Loucy (cell line): ENCODE measurements around the gene COL26A1.

Experiments
- H2AFZ ChIP-seq: fragments of 200-600 bp; sonication (generic); 2 replicates; pipeline ENCODE4 v1.6.0; 2016; ENCODE audit warnings: antibody characterized with exemption, mild to moderate bottlenecking, low read length, moderate library complexity
- H3F3A ChIP-seq: fragments of 200-600 bp; 2 replicates; pipeline ENCODE4 v1.6.0; 2016; ENCODE audit warnings: antibody characterized with exemption, low read depth, mild to moderate bottlenecking
- H3K27me3 ChIP-seq: fragments of 200-600 bp; sonication (generic); 2 replicates; pipeline ENCODE4 v1.6.1; 2014; ENCODE audit warnings: low read length, mild to moderate bottlenecking; ENCODE audit not compliant: insufficient read depth, poor library complexity, severe bottlenecking
- H3K36me3 ChIP-seq: fragments of 200-600 bp; sonication (generic); 2 replicates; pipeline ENCODE4 v1.6.1; 2016; ENCODE audit warnings: low read length; ENCODE audit not compliant: insufficient read depth
- H3K4me1 ChIP-seq: fragments of 200-600 bp; sonication (generic); 2 replicates; pipeline ENCODE4 v1.5.1; 2014; ENCODE audit warnings: low read length, mild to moderate bottlenecking; ENCODE audit not compliant: insufficient read depth, poor library complexity, severe bottlenecking
- H3K4me2 ChIP-seq: fragments of 200-600 bp; sonication (generic); 2 replicates; pipeline ENCODE4 v1.6.0; 2014; ENCODE audit warnings: antibody characterized with exemption, low read length, low read depth, mild to moderate bottlenecking; ENCODE audit not compliant: poor library complexity, severe bottlenecking
- H3K4me3 ChIP-seq: fragments of 200-600 bp; sonication (generic); 2 replicates; pipeline ENCODE4 v1.5.1; 2014; ENCODE audit warnings: low read length, mild to moderate bottlenecking, mixed read lengths; ENCODE audit not compliant: poor library complexity, severe bottlenecking
- H3K79me2 ChIP-seq: fragments of 200-600 bp; sonication (generic); 2 replicates; pipeline ENCODE4 v1.6.1; 2014; ENCODE audit warnings: low read length; ENCODE audit not compliant: insufficient read depth
- H3K9ac ChIP-seq: fragments of 200-600 bp; sonication (generic); 2 replicates; pipeline ENCODE4 v1.6.0; 2014; ENCODE audit warnings: mild to moderate bottlenecking, low read depth, low read length, moderate library complexity; ENCODE audit not compliant: poor library complexity, severe bottlenecking
- H3K9me2 ChIP-seq: fragments of 200-600 bp; sonication (generic); replicated peaks from 2 replicates; pipeline ENCODE4 v1.6.1; 2016; ENCODE audit warnings: low read depth, low read length, mixed read lengths
- H3K9me3 ChIP-seq: fragments of 200-600 bp; sonication (generic); 2 replicates; pipeline ENCODE4 v1.6.1; 2014; ENCODE audit warnings: mild to moderate bottlenecking, antibody characterized with exemption, low read length, low read depth; ENCODE audit not compliant: insufficient read depth
- H4K20me1 ChIP-seq: fragments of 200-600 bp; sonication (generic); 2 replicates; pipeline ENCODE4 v1.6.0; 2014; ENCODE audit warnings: antibody characterized with exemption, low read length, mild to moderate bottlenecking; ENCODE audit not compliant: insufficient read depth, poor library complexity, severe bottlenecking
- CTCF ChIP-seq: fragments of 200-600 bp; sonication (generic); conservative IDR thresholded peaks from 2 replicates; pipeline ENCODE4 v1.5.1; 2014; ENCODE audit warnings: mild to moderate bottlenecking, antibody characterized with exemption, low read length
- EZH2phosphoT487 ChIP-seq: fragments of 200-600 bp; IDR thresholded peaks from 2 replicates; pipeline ENCODE4 v1.6.1; 2018; ENCODE audit warnings: antibody characterized with exemption, mild to moderate bottlenecking, moderate library complexity, borderline replicate concordance

Gene COL26A1

GRCh38 chr7:101412976-101413375 lies 50.3 kb downstream of the COL26A1 start:
- Histone ChIP-seq H3F3A (no peaks in the 10 kb centered on the region), H2AFZ (no peak overlapping the region), H3K79me2 (no peaks in the 10 kb centered on the region), H3K4me3 (no peak overlapping the region), H4K20me1 (no peaks in the 10 kb centered on the region), H3K36me3 (no peaks in the 10 kb centered on the region), H3K9me2 (no peaks in the 10 kb centered on the region), H3K27me3 (no peaks in the 10 kb centered on the region), H3K9me3 (peaks cover 11% of the 10 kb centered on the region; the same call in 1 of the 2 replicates), H3K9ac (no peak overlapping the region), H3K4me2 (no peak overlapping the region), H3K4me1 (peaks cover 11% of the 10 kb centered on the region)
- TF ChIP-seq CTCF (no peak), EZH2phosphoT487 (no peak)

GRCh38 chr7:101418694-101419093 lies 56.0 kb downstream of the COL26A1 start:
- H4K20me1 ChIP-seq = no peaks in the 10 kb centered on the region
- H3K9me2 ChIP-seq = no peaks in the 10 kb centered on the region
- H3K9ac ChIP-seq = no peak overlapping the region
- H3K79me2 ChIP-seq = no peaks in the 10 kb centered on the region
- no peak overlapping the region for H3K4me2 ChIP-seq
- H3K4me1 ChIP-seq = no peaks in the 10 kb centered on the region
- no peak overlapping the region for H3K4me3 ChIP-seq
- 0 out of 2 replicates have a peak overlapping the region, but pooled peaks have one; percentile 1 for H2AFZ ChIP-seq
- no peaks in the 10 kb centered on the region for H3K36me3 ChIP-seq
- no peaks in the 10 kb centered on the region for H3F3A ChIP-seq
- TF ChIP-seq EZH2phosphoT487 (no peak), CTCF (no peak)
- H3K9me3 ChIP-seq = no peaks in the 10 kb centered on the region
- no peaks in the 10 kb centered on the region for H3K27me3 ChIP-seq

- H3K4me3 ChIP-seq = no peak overlapping the region
- no peaks in the 10 kb centered on the region for H4K20me1 ChIP-seq
- no peaks in the 10 kb centered on the region for H3K4me1 ChIP-seq
- H3K36me3 ChIP-seq = no peaks in the 10 kb centered on the region
- no peaks in the 10 kb centered on the region for H3K9me2 ChIP-seq
- H3F3A ChIP-seq = no peaks in the 10 kb centered on the region
- H3K79me2 ChIP-seq = no peaks in the 10 kb centered on the region
- no peaks in the 10 kb centered on the region for H3K27me3 ChIP-seq
- H2AFZ ChIP-seq = no peak overlapping the region
- no peaks in the 10 kb centered on the region for H3K9me3 ChIP-seq
- no peak overlapping the region for H3K4me2 ChIP-seq
- H3K9ac ChIP-seq = no peak overlapping the region
- no peak for TF ChIP-seq EZH2phosphoT487
- no peak for TF ChIP-seq CTCF
Observed at GRCh38 chr7:101419831-101420230, 57.2 kb downstream of the COL26A1 start.
